ENCODE results near the gene EXTL2.

DNA sequence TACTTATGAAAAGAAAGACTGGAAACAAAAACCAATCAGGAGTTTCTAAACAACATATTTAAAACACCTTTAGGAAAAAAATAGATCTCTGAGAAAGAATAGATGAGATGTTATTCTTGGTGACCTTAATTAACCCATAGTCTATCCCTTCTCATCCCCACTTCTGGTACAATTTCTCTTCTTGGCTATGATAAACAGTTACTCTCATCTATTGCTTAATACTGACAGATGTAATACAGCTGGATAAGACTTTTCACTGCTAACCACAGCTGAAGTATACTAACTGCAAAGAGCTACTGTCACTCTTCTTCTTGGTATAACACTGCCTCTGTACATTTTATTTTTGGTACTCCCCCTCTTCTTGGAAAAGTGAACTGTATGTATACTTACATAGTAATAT, 15.2 kb downstream of the EXTL2 start:
- TF ChIP-seq, protein P1, sequence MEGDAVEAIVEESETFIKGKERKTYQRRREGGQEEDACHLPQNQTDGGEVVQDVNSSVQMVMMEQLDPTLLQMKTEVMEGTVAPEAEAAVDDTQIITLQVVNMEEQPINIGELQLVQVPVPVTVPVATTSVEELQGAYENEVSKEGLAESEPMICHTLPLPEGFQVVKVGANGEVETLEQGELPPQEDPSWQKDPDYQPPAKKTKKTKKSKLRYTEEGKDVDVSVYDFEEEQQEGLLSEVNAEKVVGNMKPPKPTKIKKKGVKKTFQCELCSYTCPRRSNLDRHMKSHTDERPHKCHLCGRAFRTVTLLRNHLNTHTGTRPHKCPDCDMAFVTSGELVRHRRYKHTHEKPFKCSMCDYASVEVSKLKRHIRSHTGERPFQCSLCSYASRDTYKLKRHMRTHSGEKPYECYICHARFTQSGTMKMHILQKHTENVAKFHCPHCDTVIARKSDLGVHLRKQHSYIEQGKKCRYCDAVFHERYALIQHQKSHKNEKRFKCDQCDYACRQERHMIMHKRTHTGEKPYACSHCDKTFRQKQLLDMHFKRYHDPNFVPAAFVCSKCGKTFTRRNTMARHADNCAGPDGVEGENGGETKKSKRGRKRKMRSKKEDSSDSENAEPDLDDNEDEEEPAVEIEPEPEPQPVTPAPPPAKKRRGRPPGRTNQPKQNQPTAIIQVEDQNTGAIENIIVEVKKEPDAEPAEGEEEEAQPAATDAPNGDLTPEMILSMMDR (IDR thresholded peaks at IDR 0.05) = no peak
- TF ChIP-seq POLR2A (IDR thresholded peaks at IDR 0.05) = no peak

Data from breast epithelium (tissue), 3 donors.